Measurements from ENCODE around the gene ATAD3B.

DNA sequence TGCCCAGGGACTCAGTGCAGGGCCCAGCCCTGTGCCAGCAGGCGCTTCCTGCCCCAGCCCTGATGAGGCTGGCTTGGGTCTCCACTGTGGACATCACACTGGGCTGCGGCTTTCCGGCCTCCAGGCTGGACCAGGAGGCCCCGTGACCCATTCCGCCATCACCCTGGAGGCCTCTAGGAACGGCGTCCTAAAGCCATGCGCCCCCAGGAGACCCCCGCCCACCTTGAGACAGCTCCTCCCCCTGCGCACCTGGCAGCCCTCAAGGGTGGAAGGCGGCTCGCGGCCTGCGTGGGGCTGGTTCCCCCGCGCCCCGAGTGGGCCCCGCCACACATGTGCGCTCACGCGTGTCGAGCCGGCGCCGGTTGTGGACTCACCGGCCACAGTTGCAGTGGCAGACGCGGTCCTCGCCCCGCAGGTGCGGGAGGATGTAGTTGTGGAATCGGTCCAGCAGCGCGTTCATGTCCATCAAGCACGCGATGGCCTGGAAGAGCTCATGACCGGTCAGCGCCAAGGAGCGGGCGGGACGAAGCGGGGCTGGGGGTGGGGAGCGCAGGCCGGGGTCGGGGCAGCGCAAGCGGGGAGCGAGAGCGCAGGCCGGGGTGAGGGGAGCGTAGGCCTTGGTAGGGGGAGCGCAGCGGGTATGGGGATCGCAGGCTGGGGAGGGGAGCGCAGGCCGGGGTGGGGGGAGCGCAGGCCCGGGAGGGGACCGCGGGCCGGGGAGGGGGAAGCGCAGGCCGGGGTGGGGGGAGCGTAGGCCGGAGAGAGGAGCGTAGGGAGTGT, 67.9 kb downstream of the ATAD3B start:
- no peak for TF ChIP-seq CTCF (IDR thresholded peaks at IDR 0.05; ENCODE audit: insufficient read depth, low read length)
- TF ChIP-seq POLR2AphosphoS5 (IDR thresholded peaks at IDR 0.05; ENCODE audit: low read depth) = no peak
- TF ChIP-seq, protein P1, sequence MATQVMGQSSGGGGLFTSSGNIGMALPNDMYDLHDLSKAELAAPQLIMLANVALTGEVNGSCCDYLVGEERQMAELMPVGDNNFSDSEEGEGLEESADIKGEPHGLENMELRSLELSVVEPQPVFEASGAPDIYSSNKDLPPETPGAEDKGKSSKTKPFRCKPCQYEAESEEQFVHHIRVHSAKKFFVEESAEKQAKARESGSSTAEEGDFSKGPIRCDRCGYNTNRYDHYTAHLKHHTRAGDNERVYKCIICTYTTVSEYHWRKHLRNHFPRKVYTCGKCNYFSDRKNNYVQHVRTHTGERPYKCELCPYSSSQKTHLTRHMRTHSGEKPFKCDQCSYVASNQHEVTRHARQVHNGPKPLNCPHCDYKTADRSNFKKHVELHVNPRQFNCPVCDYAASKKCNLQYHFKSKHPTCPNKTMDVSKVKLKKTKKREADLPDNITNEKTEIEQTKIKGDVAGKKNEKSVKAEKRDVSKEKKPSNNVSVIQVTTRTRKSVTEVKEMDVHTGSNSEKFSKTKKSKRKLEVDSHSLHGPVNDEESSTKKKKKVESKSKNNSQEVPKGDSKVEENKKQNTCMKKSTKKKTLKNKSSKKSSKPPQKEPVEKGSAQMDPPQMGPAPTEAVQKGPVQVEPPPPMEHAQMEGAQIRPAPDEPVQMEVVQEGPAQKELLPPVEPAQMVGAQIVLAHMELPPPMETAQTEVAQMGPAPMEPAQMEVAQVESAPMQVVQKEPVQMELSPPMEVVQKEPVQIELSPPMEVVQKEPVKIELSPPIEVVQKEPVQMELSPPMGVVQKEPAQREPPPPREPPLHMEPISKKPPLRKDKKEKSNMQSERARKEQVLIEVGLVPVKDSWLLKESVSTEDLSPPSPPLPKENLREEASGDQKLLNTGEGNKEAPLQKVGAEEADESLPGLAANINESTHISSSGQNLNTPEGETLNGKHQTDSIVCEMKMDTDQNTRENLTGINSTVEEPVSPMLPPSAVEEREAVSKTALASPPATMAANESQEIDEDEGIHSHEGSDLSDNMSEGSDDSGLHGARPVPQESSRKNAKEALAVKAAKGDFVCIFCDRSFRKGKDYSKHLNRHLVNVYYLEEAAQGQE (IDR thresholded peaks at IDR 0.05; ENCODE audit: insufficient replicate concordance, low read depth) = no peak
